Measurements from ENCODE around the gene DLX1.

GRCh38 chr2:172098650-172099471 is 13.6 kb downstream of the DLX1 start:
- TF ChIP-seq CTCF (IDR thresholded peaks at IDR 0.05): no peak
- TF ChIP-seq POLR2A (IDR thresholded peaks at IDR 0.05): no peak
- TF ChIP-seq POLR2AphosphoS5 (IDR thresholded peaks at IDR 0.05): no peak
